Esophagus mucosa (tissue), 1 donor: Measurements from ENCODE around the gene GTPBP4. TPM values are rescaled to one million over a fixed set of nuclear protein-coding genes. Genes with fewer than 3 reads are reported as not detected.

ENCODE experiments used
- ATAC-seq: fragments of 200-7000 bp; cut with Tn5 transposase; one replicate; pipeline ENCODE4 v1.9.1; 2020
- total RNA-seq: library from RNA; stranded (reverse); gene quantifications from one replicate; pipeline ENCODE4 v1.2.4, GENCODE V29; 2023
- donor health status: DM: yes; HTN: yes; CAD: no.

GTPBP4 gene
- total RNA-seq: 29.6 TPM

- peak; percentile 97 for ATAC-seq
Measured at GRCh38 chr10:987870-988666, at the start of gene GTPBP4. Gene GTPBP4 (plus strand): TSS chr10:988434. CDS start chr10:988480, 46 bp downstream.

DNA sequence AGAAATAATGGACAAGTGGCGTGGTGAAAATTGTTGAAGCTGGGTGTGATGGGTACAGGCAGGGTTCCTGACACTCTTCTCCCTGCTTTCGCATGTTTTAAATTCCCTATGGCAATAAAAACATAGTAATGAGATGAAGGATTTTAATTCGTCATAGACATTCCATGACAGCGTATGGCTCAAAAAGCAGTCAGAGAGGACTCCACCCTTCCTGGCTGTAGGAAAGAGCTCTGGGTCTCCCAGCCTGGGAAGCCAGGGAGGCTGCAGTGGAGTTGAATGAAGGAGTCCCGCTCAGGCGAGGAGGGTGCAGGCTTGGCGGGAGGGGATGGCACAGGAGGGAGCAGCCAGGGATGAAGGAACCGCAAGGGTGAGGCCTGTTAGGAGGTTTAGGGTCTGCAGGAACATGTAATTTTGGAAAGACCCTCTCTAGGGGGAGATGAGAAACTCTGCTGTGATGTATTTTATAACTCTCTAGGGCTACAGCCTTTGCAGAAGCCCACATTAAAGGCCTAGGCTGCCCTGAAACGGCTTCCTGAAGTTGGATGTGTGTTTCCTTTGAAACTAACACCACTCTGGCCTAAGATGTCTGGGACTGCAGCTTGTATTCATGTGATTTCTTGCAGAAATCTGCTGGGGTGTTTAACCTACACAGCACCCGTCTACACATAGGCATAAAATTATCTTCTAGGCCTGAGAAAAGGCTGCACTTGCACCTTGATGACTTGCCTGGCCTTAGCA, 49.1 kb upstream of the GTPBP4 start:
- ATAC-seq: peak; percentile 43

GRCh38 chr10:943334-944033, 44.8 kb upstream of the GTPBP4 start:
- ATAC-seq: no peak

DNA sequence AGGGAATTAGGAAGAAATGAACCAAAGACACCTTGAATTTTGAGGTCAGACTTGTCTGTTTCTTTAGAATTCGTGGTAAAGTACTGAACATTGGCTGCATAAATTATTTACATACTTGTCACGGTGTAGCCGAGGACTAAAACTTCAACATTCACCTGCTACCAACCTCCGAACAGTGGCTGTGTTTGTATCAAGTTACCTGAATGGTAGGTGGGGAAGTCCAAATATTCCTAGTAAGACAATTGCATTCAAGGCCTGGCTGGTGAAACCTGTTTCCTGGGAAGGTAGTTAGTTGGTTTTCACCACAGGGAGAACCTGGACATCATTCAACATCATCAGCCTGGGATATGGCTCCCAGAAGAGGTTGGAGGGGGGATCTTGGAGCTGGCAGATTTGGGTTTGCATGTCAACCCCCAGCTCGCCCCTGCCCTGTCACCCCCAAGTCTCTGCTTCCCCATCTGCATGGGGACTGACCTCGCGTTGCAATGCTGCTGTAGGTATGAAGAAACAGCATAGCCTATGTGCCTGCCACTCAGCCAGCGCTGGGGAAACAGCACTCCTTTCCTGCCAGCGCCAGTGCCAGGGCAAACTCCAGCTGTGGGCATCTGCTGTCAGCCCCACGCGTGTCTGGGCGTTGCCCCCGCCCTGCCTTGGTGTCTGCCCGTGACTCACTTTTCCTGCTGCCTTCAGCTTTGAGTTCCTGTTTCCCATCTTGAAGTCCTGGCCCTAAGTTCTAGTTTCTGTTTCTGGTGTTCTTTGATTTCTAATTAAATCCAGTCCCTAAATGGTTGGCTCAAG, 44.0 kb upstream of the GTPBP4 start:
- ATAC-seq: peak; percentile 95

DNA sequence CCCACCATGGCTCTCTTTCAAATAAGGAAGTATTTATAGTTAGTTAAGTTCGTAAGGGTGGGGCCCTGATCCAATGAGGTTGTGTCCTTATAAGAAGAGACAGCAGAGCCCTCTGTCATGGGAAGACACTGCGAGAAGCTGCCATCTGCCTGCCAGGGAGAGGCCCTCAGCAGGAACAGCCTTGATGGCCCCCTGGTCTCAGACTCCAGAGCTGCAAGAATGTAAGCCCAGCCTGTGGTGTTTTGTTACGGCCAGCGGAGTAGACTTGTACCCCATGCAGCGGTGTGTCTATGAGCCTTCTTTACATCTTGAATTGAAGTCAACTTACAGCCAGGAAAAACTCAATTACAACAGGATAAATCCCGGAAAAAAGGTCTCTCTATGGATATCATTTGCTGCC, 42.5 kb upstream of the GTPBP4 start:
- no peak for ATAC-seq

DNA sequence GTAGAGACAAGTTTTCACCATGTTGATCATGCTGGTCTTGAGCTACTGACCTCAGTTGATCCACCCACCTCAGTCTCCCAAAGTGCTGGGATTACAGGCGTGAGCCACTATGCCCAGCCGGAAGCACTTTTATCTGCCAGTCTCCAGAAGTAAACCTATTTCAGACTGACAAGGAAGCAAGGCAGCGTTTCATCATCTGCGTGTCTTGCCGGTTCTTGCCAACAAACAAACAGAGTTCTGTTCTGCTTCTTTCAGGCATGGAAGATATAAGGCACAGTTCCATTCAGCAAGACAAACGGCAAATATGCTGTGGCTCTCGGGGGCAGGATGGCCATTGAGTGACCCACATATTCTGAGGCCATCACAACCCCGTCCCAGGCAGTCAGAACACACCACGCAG, 41.2 kb upstream of the GTPBP4 start:
- peak; percentile 34 for ATAC-seq

GRCh38 chr10:947881-948280, 40.4 kb upstream of the GTPBP4 start:
- no peak for ATAC-seq

GRCh38 chr10:948347-948746, 39.9 kb upstream of the GTPBP4 start:
- no peak for ATAC-seq

DNA sequence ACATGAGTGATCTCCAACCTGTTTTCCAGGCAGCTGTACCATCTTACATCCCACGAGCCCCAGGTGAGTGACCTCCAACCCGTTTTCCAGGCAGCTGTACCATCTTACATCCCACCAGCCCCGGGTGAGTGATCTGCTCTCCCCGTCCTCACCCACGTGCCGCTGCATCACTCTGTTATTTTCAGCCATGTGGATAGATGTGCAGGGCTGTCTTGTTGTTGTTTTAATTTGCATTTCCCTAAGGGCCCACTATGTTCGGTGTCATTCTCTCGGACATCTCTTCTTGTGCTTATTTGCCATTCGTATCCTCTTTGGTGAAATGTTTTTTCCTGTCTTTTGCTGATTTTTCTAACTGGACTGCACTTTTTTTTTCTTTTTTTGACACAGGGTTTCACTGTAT, 38.8 kb upstream of the GTPBP4 start:
- ATAC-seq: no peak

DNA sequence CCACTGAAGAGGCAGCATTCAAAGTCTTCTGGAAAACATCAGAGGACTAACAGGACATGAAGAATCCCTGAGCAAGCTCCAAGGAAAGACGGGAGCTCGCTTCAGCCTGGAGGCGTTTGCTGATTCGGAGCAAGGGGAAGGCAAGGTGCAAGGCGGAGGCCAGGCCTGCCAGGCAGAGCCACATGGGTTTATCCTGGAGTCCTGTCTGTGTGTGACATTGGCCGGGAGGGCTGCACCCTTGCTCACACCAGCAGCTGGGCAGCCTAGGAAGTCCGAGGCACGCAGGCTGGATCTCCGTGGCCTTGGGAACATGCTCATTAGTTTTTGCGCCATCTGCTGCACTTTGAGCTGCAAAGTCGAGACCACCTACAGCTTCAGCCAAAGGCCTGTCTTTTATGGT, 34.4 kb upstream of the GTPBP4 start:
- ATAC-seq: no peak

DNA sequence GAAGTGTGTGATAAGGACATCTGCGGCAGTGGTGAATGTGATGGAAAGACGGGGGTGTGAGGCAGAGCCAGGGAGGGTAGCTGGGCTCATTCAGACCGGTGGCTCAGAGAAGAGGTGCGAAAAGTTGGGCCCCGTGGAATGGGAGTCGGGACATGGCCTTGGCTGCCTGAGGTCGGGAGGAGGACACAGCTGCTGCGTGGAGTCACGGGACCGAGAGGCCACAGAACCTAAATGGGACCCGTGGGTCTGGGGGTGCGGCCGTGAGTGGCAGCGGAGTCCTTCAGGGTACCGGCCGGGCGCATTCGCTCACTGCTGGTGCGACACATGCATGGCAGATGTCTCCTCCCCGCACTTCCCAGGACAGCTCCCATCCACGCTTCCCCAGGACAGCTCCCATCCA, 33.8 kb upstream of the GTPBP4 start:
- ATAC-seq: no peak

DNA sequence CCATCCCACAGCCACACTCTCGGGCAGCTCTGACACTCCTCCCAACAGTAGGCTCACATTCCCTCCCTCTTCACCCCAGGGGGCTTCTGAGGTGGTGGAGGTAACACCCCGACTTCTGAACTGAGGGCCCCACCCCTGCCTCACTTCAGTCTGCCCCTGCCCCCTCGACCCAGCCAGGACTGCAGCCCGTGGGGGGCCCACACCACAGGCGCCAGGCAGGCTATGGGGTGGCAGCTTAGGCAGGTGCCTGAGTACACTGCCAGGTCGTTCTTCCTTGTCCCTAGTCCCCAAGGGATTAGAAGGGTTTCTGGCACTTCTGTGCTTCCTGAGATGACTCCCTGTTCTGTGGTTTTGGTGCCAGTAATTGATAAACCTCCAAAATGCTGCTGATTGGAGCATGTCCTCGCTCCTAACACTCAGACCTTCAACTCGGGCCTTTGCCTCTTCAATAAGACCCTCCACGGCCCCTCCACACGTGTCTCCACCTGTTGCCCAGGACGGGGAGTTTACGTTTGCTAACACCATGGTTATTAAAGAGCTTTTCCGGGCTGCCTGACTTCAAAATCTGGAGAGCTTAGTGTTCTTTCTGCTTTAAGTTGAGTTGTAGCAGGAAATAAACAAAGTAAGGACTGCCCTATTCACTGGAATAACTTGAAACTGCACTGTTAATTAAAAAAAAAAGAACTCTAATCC, 33.0 kb upstream of the GTPBP4 start:
- ATAC-seq: peak; percentile 77

- peak; percentile 62 for ATAC-seq
Measured at GRCh38 chr10:955820-956217, 32.4 kb upstream of the GTPBP4 start.

DNA sequence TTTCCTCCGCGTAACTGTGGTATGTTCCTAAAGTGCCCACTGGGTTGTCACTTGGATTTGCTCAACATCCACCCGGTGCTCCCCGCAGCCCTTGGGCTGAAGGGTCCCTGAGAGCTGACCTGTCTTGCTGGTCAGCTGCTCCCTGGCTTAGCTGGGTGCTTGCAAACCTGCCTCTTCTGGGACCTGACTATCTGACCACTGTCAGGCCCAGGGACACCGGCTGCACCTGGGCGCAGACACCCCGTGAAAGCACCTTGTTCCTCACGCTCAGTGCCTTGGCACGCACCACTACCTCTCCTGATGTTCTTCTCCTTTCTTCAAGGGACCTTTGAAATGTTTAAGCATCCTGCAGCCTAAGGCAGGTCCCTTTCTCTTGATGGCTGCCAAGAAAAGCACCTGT, 30.1 kb upstream of the GTPBP4 start:
- no peak for ATAC-seq

GRCh38 chr10:958856-959255, 29.4 kb upstream of the GTPBP4 start:
- ATAC-seq: no peak

GRCh38 chr10:962342-962741, 25.9 kb upstream of the GTPBP4 start:
- ATAC-seq: peak; percentile 93

DNA sequence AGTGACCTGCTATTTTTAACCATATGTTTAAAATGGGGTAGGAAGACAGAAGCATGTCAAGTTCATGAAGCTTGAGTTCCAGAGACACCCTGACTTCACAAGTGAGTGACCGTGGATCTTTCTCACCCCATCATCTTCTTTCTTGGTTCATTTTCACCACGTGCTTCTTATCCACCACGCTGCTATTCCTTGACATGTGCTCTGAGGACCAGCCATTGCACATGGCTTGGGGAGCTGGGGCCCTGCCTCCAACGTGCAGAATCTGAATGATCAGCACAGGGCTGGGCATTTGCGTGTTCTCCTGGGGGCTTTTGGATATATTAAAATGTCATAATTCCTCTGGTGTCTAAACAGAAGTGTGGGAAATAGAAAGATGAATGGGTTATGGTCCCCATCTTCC, 25.0 kb upstream of the GTPBP4 start:
- ATAC-seq: no peak

GRCh38 chr10:963655-964054, 24.6 kb upstream of the GTPBP4 start:
- ATAC-seq: peak; percentile 87

DNA sequence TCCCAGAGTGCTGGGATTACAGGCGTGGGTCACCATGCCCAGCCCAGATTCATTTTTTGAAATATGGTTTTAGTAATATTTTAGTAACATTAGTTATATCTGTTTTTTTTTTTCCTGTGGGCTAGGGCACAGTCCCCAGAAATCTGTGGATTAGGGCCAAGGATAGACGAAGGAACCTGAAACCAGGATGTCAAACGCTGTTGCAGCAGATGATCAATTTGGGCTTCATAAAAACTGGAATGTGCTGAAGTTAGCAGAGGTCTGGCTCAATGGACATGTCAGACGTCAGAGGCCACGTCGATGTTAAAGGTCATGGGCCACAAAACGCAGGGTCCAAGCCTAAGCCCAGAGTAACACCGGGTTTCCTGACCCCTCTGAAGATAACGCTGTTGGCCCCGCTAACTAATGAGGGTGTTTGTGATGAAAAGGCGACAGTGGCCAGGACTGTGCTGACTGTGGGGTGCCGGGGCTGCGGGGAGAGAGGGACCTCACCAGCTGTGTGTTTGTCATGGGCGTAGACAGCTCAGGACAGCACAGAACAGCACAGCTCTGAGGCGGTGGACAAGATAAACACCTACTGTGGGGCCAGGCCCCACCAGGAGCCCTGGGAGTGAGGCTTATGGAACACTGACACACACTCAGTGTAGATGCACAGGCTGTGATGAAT, 23.8 kb upstream of the GTPBP4 start:
- ATAC-seq: no peak

DNA sequence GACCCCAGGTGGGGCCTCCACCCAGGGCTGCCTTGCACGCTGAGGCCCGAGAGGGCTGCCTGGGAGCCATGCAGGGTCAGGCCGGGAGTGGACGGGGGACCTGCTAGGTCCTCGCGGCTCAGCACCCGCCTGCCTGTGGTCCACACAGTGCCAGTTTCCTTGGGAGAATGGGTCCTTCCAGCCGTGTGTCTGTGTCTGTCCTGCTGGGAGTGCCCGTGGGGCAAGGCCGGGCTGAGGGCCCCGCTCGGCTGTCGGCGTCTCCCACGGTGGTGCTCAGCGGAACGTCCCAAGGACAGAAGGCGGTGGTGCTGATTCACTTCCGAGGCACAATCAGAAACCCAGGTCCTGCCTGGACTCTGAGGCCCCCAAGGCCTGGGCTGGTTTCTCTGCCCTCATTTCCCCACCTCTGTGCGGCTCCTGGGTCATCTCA, 23.2 kb upstream of the GTPBP4 start:
- ATAC-seq: no peak

DNA sequence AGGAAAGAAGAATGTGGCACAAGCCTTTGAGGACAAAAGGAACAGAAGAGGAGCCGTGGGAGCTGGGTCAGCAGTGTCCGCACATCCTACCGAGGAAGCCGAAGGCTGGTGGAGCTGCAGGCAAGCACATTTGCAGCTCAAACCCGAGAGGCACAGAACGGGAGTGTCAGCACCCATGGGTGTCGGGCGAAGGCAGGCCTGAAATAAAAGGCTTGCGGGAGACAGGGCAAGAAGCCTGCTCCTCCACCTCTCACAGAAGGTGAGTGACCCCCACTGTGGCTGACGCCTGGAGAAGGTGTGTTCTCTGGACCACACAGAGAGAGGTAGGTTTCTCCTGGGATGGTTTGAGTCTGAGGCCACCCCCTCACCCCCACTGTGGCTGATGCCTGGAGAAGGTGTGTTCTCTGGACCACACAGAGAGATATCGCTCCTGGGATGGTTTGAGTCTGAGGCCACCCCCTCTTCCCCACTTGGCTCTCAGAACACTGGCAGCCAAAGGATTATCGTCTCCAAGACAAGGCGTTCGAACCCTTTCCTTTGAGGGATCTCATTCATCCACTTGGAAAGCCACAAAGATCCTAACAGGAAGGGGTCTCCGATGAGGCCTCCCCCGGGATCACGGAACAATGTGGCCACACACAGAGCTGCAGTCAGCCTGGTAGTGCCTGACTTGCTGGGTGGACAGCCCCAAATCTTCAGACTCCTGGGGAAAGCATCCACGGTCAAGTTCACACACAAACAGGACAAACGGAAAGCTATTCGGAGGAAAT, 21.6 kb upstream of the GTPBP4 start:
- no peak for ATAC-seq
